Hair follicle dermal papilla cell (primary cell): ENCODE data around the gene COL4A1. TPM values are rescaled to one million over a fixed set of nuclear protein-coding genes. Genes with fewer than 3 reads are reported as not detected.

Experiments used
- small RNA-seq: library from RNA; depleted of rRNA; stranded (forward); fragments of <200 nt; gene quantifications from one replicate; pipeline ENCODE3, GENCODE V24; 2012
- total RNA-seq: library from RNA; depleted of rRNA; stranded (reverse); fragments of >200 nt; gene quantifications from 2 replicates; pipeline ENCODE4 v1.2.3, GENCODE V29; 2012

COL4A1 gene
- total RNA-seq: 51.3 and 56.8 TPM in 2 replicates

GRCh38 chr13:110306960-110307766 is at the start of gene COL4A1, which contains the start of gene COL4A2:
Gene COL4A1, minus strand, starts transcription at chr13:110307157. Its CDS starts 130 bp downstream, at chr13:110307027.
Gene COL4A2, plus strand, starts transcription at chr13:110307284. Its CDS starts 620 bp downstream, at chr13:110307904.

Small RNAs within 50 kb of the gene (small RNA-seq; reads per million reads assigned to genes)
- not detected for gene MIR8073

Other genes starting within 250 kb of the COL4A1 start
- gene COL4A2, start 127 bp upstream of the COL4A1 start, total RNA-seq: 63.6 and 72.4 TPM in 2 replicates